Stimulated activated CD4-positive, alpha-beta T cell treated with anti-CD3 and anti-CD28 coated beads, Interleukin-1b, Interleukin-23, amount 100 ng/mL, for 24 hours (primary cell): ENCODE data around the gene RTN4RL1.

Experiments
- DNase-seq, 4 experiments: peaks; one replicate each; pipeline ENCODE4 v3.0.0-alpha.2; 2020; ENCODE audit warnings: low read depth in 4 of 4, low spot score in 1 of 4

RTN4RL1 gene

DNA sequence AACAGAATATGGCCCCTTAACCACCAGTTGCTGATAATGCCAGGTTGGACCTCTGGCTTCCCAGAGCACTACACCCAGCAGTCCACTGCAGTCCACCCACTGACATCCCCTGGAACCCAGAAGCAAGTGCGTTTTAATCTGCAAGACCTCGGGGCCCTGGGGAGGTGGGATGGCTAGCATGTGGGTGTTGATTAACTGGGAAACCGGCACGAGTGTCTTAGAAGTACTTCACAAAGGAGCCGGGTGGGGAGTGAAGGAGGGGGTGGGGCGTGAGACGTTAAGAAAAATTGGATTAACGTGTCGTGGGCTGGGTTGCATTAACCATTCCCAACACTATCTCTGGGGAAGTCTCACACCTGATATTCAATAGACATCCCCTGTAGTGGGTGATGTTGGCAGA, 23.7 kb upstream of the RTN4RL1 start:
- DNase-seq, result no peak

DNA sequence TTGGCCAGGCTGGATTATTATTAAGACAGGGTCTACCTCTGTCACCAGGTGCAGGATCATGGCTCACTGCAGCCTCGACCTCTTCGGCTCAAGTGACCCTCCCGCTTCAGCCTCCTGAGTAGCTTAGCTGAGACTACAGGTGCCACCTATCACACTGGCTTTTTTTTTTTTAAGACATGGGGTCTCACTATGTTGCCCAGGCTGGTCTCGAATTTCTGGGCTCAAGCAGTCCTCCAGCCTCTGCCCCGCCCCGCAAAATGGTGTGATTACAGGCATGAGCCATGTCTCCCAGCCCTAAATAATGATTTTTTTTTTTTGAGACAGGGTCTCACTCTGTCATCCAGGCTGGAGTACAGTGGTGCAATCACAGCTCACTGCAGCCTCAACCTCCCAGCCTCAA, 22.5 kb upstream of the RTN4RL1 start:
- DNase-seq, result no peak

DNA sequence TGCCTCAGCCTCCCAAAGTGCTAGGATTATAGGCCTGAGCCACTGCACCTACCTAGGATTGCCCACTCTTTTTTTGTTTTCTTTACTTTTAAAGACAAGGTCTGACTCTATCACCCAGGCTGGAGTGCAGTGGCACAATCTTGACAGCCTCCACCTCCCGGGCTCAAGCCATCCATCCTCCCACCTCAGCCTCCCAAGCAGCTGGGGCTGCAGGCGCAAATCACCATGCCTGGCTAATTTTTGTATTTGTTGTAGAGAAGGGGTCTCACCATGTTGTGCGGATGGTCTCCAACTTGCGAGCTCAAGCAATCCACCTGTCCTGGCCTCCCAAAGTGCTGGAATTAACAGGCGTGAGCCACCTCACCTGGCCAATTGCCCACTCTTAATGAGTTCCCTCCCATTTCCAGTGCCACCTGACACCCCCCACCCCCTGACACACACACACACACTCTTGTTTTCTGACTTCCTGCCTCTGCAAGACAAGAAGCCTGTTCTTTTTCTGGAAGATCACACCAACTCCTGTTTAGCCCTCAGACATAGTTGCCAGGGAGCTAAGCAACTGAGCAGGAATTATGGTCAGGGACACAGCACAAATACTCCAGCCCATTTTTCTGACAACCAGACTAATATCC, 19.2 kb upstream of the RTN4RL1 start:
- no peak for DNase-seq

DNA sequence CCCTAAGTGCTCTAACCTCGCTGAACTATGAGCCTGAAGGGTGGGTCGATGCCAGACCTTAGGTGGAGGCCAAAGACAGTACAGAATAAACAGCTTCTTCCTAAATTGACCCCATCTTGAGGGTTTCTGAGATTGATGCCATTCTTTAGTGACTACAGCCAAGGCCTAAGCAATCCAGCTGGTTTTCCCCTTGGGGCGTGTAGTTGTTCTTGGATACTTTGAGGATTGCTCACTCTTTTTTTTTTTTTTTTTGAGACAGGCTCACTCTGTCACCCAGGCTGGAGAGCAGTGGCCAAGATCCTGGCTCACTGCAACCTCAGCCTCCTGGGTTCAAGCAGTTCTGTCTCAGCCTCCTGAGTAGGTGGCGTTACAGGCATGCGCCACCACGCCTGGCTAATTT, 18.7 kb upstream of the RTN4RL1 start:
- DNase-seq, result no peak

DNA sequence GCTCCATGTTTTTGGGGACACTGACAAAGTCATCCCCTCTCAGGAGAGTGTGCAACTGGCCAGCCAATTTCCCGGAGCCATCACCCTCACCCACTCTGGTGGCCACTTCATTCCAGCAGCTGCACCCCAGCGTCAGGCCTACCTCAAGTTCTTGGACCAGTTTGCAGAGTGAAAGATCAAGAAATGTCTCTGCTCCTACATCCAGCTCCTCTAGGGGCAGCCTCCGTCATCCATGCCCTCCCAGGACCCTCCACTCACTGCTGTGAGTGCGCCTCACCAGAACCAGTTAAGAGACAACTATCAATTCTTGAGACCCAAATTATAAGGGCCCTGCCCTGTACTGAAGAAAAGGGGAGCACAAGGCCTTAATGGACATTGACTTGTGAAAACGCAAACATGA, 17.8 kb upstream of the RTN4RL1 start:
- no peak for DNase-seq

- no peak for DNase-seq
Observed at GRCh38 chr17:2042390-2042847, 17.3 kb upstream of the RTN4RL1 start.

- peak; percentile 91 to 96 (median 96) for DNase-seq
Observed at GRCh38 chr17:2041561-2042389, 16.6 kb upstream of the RTN4RL1 start, which contains the start of gene OVCA2. OVCA2 (plus strand) TSS chr17:2042022; CDS start chr17:2042048, 26 bp downstream.

DNA sequence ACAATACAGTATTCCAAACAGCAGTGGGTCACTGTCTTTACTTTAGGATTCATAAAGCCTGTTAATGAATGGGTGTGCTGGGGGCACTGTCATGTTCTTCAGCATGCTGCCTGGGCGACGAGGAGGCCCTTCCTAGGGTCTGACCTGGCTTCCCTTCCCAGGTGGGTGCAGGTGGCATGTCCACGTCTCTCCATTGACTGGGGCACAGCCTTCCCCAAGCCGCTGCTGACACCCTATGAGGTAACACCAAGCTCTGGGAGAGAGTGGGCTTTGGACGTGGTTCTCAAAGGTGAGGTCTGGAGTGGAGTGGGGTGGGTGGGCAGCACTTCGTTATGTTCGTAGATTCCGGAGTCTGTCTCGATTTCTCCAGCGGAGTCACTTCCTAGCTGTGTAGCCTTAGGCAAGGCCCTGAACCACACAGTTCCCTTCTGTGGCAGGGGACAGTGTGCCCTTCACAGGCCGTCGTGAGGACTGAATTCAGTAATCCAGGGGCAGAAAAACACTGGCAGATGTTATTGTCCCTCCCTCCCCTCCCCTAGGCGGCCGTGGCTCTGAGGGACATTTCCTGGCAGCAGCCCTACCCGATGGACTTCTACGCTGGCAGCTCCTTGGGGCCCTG, 15.9 kb upstream of the RTN4RL1 start:
- no peak for DNase-seq

DNA sequence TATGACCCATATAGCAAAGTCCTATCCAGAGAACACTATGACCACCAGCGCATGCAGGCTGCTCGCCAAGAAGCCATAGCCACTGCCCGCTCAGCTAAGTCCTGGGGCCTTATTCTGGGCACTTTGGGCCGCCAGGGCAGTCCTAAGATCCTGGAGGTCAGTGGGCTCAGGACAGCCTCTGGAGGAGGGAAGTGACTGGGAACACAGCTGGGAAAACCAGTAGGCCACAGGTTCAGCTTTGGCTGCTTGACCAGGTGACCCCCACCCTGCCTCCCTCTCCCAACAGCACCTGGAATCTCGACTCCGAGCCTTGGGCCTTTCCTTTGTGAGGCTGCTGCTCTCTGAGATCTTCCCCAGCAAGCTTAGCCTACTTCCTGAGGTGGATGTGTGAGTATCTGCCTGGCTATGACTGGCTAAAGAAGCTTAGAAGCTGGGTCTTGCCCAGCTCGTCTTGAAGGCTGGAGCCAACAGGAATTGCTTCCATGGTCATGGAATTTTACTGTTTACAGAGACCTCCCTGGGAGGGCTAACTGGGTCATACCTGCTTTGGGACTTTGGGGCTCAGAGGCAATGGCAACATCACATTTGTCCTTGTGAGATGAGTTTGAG, 15.2 kb upstream of the RTN4RL1 start:
- DNase-seq, result no peak

GRCh38 chr17:2037155-2037554, 12.0 kb upstream of the RTN4RL1 start:
- DNase-seq, result no peak

DNA sequence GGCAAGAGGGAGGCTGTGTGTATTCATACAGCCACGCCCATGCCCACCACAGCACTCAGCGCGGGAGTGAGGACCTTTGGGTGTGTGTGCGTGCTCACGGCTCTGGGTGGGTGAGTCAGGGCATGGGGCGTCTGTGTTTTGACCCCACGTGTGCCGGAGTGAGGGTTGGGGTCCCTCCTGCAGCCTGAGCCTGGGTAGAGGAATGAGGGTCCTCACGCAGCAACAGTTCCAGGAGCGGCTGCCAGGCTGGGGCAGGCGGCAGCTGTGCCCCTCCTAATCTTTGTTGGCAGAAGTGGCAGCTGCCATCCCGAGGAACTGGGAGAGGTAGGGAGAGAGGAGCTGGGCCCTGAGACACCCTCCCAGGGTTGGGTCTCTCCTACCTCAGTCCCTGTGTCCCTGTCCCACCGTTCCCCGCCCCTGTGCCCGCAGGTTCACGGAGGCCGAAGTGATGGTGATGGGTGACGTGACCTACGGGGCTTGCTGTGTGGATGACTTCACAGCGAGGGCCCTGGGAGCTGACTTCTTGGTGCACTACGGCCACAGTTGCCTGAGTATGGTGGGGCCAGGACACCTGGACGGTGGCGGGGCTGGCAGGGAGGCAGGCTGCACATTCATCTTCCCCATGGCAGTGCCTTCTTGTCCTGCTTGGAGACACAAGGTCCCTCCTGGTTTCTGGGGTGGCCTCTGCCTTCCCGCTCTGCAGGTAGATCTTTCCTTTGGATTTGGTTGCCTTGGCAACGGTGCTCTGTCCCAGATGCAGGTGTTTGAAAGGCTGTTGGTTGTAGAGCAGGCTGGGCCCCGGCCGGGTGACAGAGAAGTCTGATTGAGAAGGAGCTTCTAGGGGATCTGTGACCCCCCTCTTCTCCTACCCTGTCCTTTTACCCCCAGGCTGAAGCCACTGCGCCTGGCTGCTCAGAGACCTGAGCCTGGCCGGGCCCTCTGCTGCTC, 10.7 kb upstream of the RTN4RL1 start:
- no peak for DNase-seq

- no peak for DNase-seq
Observed at GRCh38 chr17:2034806-2035540, 9.8 kb upstream of the RTN4RL1 start.

GRCh38 chr17:2034157-2034556, 9.0 kb upstream of the RTN4RL1 start:
- DNase-seq, result no peak

DNA sequence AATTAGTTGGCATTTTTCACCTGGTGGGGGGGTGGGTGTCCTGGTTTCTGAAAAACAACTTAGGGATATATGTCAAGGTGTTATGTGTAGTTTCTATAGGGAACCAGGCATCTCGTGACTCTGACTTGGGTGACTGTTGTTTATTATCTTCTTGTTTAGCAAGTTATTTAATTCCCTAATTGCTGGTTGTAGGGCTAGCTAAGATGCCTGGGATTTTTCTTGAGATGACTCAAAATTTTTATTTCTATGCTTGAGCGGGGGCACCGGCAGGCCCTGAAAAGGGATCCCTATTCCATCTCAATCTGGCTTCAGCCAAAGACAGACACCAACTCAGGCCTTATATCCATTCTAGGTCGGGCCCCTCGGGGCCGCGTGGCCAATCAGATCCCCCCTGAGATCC, 8.0 kb upstream of the RTN4RL1 start:
- no peak for DNase-seq

DNA sequence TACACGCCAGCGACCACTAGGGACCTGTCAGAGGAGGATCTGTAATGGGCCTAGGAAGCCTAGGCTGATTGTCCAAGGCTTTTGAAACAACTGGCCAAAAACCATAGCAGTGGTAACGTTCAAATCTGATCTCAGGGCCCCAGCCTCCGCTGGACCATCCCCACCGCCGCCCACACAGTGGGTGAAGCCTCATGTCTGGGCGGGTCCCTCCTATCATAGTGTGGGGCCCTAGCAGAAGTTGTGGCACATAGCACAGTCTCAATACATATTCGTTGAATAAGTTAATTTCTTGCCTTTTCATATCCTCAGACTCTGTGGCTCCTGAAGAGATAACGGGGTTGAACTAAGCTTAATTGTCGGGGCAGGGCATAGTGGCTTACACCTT, 5.6 kb upstream of the RTN4RL1 start:
- DNase-seq, result no peak

GRCh38 chr17:2029911-2030778, 5.0 kb upstream of the RTN4RL1 start, which contains the start of gene DPH1:
DPH1 (plus strand) TSS chr17:2030153; CDS start chr17:2030170, 17 bp downstream.
- peak; percentile 75 to 85 (median 78) for DNase-seq

GRCh38 chr17:2028737-2029136, 3.6 kb upstream of the RTN4RL1 start:
- DNase-seq, result no peak

DNA sequence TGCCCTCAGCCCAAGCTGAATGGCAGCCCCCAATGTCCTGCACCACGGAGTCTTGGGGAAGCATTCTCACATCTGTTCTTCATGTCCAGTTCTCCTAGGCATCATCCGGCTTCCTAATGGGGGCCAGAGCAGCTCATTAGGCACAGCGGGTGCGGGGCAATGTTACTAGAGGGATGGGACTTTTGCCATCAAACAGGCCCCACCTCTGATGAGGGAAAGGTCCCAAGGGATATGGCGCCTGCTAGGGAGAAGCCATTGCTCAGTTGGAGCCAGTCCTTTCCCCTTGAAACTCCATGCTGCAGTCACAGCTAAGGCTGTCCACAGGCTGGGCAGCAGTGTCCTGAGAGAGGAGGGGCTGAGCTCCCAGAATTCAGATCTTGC, 3.1 kb upstream of the RTN4RL1 start:
- no peak for DNase-seq
